Stimulated activated CD4-positive, alpha-beta T cell treated with anti-CD3 and anti-CD28 coated beads, Interleukin-2, amount 100 ng/mL, for 4 hours (primary cell): ENCODE results near the gene RASGRF1.
"Not testable (repeated sequence)": the region's sequence is repeated elsewhere in the genome, so short reads cannot be mapped to it uniquely, and the experiment has no call there.

Experiments
- DNase-seq: peaks from one replicate; pipeline ENCODE4 v3.0.0-alpha.2; 2020; ENCODE audit warnings: low read depth

RASGRF1 gene

GRCh38 chr15:78930577-78931388 is 159.8 kb downstream of the RASGRF1 start:
- DNase-seq, result no peak

GRCh38 chr15:78929536-78930264 is 160.9 kb downstream of the RASGRF1 start:
- no peak for DNase-seq

- DNase-seq, result no peak
Observed at GRCh38 chr15:78928616-78929093, 161.9 kb downstream of the RASGRF1 start.

GRCh38 chr15:78928176-78928575 is 162.4 kb downstream of the RASGRF1 start:
- DNase-seq, result not testable (repeated sequence)

GRCh38 chr15:78927077-78927790 is 163.3 kb downstream of the RASGRF1 start:
- DNase-seq, result no peak

GRCh38 chr15:78925956-78926743 is 164.4 kb downstream of the RASGRF1 start:
- no peak for DNase-seq

- no peak for DNase-seq
Observed at GRCh38 chr15:78925076-78925624, 165.4 kb downstream of the RASGRF1 start.

GRCh38 chr15:78923480-78924360 is 166.9 kb downstream of the RASGRF1 start:
- no peak for DNase-seq

- DNase-seq, result no peak
Observed at GRCh38 chr15:78923015-78923414, 167.6 kb downstream of the RASGRF1 start.

- DNase-seq, result no peak
Observed at GRCh38 chr15:78922527-78922926, 168.1 kb downstream of the RASGRF1 start.

- DNase-seq, result no peak
Observed at GRCh38 chr15:78921940-78922339, 168.6 kb downstream of the RASGRF1 start.

GRCh38 chr15:78921517-78921916 is 169.1 kb downstream of the RASGRF1 start:
- no peak for DNase-seq

- DNase-seq, result no peak
Observed at GRCh38 chr15:78917888-78918287, 172.7 kb downstream of the RASGRF1 start.

GRCh38 chr15:78916088-78916487 is 174.5 kb downstream of the RASGRF1 start:
- no peak for DNase-seq

- no peak for DNase-seq
Observed at GRCh38 chr15:78915341-78916087, 175.1 kb downstream of the RASGRF1 start.

- no peak for DNase-seq
Observed at GRCh38 chr15:78914027-78914764, 176.4 kb downstream of the RASGRF1 start.

GRCh38 chr15:78913012-78913411 is 177.6 kb downstream of the RASGRF1 start:
- DNase-seq, result no peak

- DNase-seq, result no peak
Observed at GRCh38 chr15:78912316-78912715, 178.3 kb downstream of the RASGRF1 start.

- no peak for DNase-seq
Observed at GRCh38 chr15:78910271-78910670, 180.3 kb downstream of the RASGRF1 start.
